Lower leg skin (tissue), 4 donors: ENCODE results near the gene UNC5CL. TPM values are rescaled to one million over a fixed set of nuclear protein-coding genes. Genes with fewer than 3 reads are reported as not detected.

Experiments
- DNase-seq, 2 donors: peaks; one replicate each; pipeline ENCODE4 v3.0.0-alpha.2; 2019; ENCODE audit warnings: low spot score in 2 of 2
- H3K4me3 ChIP-seq: fragments of 200-600 bp; sonication (generic); 2 replicates; pipeline ENCODE4 v1.5.1; 2017; ENCODE audit warnings: mild to moderate bottlenecking, low read depth; ENCODE audit not compliant: poor library complexity, severe bottlenecking
- CTCF ChIP-seq, 3 donors: fragments of 450-650 bp; IDR thresholded peaks; one replicate each; pipeline ENCODE4 v1.5.1; 2016; ENCODE audit warnings: antibody characterized with exemption in 3 of 3, mild to moderate bottlenecking in 3 of 3, moderate library complexity in 2 of 3
- POLR2A ChIP-seq, 2 donors: fragments of 450-650 bp; IDR thresholded peaks; one replicate each; pipeline ENCODE4 v1.6.1; 2016 to 2017; ENCODE audit warnings: antibody characterized with exemption in 2 of 2, mild to moderate bottlenecking in 1 of 2, moderate library complexity in 1 of 2
- WGBS, 2 donors: methylation state at CpG; one replicate each; pipeline ENCODE4 v1.1.5; 2018; 5-methylcytosine and 5-hydroxymethylcytosine counted together
- intact Hi-C: fragments of 100-400 bp; cut with DNase I; formaldehyde crosslinking; loops from one replicate; pipeline ENCODE4 v1.15.0; 2023; ENCODE audit warnings: low total_unique reads
- total RNA-seq, 4 donors: library from RNA; depleted of rRNA; stranded (reverse); fragments of >200 nt; gene quantifications; one replicate each; pipeline ENCODE4 v1.1.0, GENCODE V29; 2016

The UNC5CL gene
- total RNA-seq, 4 donors from 2014 or later: 0.49 to 3.2 (median 1.7) TPM

- peak overlapping the region; percentile 42 for H3K4me3 ChIP-seq
- 49 to 52% methylated on average over 13 of the region's 13 CpGs for WGBS, 2 donors
- DNase-seq: no peak
- intact Hi-C loops: no loop called here
- TF ChIP-seq CTCF (IDR thresholded peaks at IDR 0.05): no peak
- no peak for TF ChIP-seq POLR2A (IDR thresholded peaks at IDR 0.05)
Observed at GRCh38 chr6:41028561-41029412, 10.2 kb downstream of the UNC5CL start.

GRCh38 chr6:41027799-41028560 is 11.0 kb downstream of the UNC5CL start:
- 2 to 3% methylated on average over 19 to 26 of the region's 45 CpGs for WGBS, 2 donors
- peak overlapping the region; percentile 42 for H3K4me3 ChIP-seq
- TF ChIP-seq POLR2A (IDR thresholded peaks at IDR 0.05): no peak
- TF ChIP-seq CTCF (IDR thresholded peaks at IDR 0.05): peak in 1 of 3 donors; percentile 91
- peak; percentile 65 to 96 for DNase-seq
- intact Hi-C loops: no loop called here

- 50 to 56% methylated on average over 4 of the region's 4 CpGs for WGBS, 2 donors
Observed at GRCh38 chr6:41027241-41027640, 11.8 kb downstream of the UNC5CL start.

GRCh38 chr6:41025966-41026530 is 13.0 kb downstream of the UNC5CL start:
- H3K4me3 ChIP-seq: no peak overlapping the region
- intact Hi-C loops: no loop called here
- TF ChIP-seq CTCF (IDR thresholded peaks at IDR 0.05): no peak
- no peak for TF ChIP-seq POLR2A (IDR thresholded peaks at IDR 0.05)
- WGBS, 2 donors: 78% methylated on average over 3 of the region's 3 CpGs
- DNase-seq: no peak

More at GRCh38 chr6:41027241-41027640, 11.8 kb downstream of the UNC5CL start:
- TF ChIP-seq CTCF (IDR thresholded peaks at IDR 0.05): no peak
- no peak for TF ChIP-seq POLR2A (IDR thresholded peaks at IDR 0.05)
- intact Hi-C loops: no loop called here
- no peak overlapping the region for H3K4me3 ChIP-seq
- no peak for DNase-seq

GRCh38 chr6:41023114-41023513 is 15.9 kb downstream of the UNC5CL start:
- TF ChIP-seq CTCF (IDR thresholded peaks at IDR 0.05): no peak
- no peak for TF ChIP-seq POLR2A (IDR thresholded peaks at IDR 0.05)
- 90 to 93% methylated on average over 3 of the region's 3 CpGs for WGBS, 2 donors
- no peak for DNase-seq
- H3K4me3 ChIP-seq: no peak overlapping the region
- intact Hi-C loops: no loop called here
